ENCODE data around the gene RBP2. TPM values are rescaled to one million over a fixed set of nuclear protein-coding genes. Genes with fewer than 3 reads are reported as not detected.

RBP2 gene
- total and polyA plus RNA-seq, 10 of the 15 experiments (the other 5 are each of a cell fraction or from before 2014, with no cell fraction given): not detected

- no peak for TF ChIP-seq REST (IDR thresholded peaks at IDR 0.05; ENCODE audit: low read depth, low read length)
- no peak for TF ChIP-seq ATF7 (IDR thresholded peaks at IDR 0.05; ENCODE audit: low read depth)
- TF ChIP-seq MXI1 (IDR thresholded peaks at IDR 0.05; ENCODE audit: low read depth, low read length): no peak
- no peak for TF ChIP-seq NFXL1 (IDR thresholded peaks at IDR 0.05; ENCODE audit: borderline replicate concordance)
- TF ChIP-seq SUZ12 (IDR thresholded peaks at IDR 0.05; ENCODE audit: unreplicated experiment): no peak
- no peak for TF ChIP-seq SRF (IDR thresholded peaks at IDR 0.05; ENCODE audit: low read depth in 2 of 2, low read length in 2 of 2)
- no peak for TF ChIP-seq NBN (IDR thresholded peaks at IDR 0.05)
These were observed 58.2 kb downstream of the RBP2 start (continued) for GRCh38 chr3:139418144-139418543.

GRCh38 chr3:139416275-139416674, 60.0 kb downstream of the RBP2 start:
- no peaks in the 10 kb centered on the region for H3K4me1 ChIP-seq (ENCODE audit: control insufficient read depth, insufficient read depth, low read length)
- intact Hi-C loops (cut with micrococcal nuclease; ENCODE audit: unreplicated experiment) (no loop called here), in situ Hi-C loops (cut with MboI) (no loop called here)
- SMC1A ChIA-PET (ENCODE audit: uncharacterized antibody, unreplicated experiment): interaction anchor here (0.6 kb wide), 1 partner anchor 186 kb away, joined by 3 read pairs; no protein-coding TSS in a partner anchor
- ATAC-seq (no peak), FAIRE-seq (no peak), DNase-seq (ENCODE audit: low read depth, low spot score) (no peak)
- POLR2A ChIA-PET: no interaction called here
- CTCF ChIA-PET: interaction anchor here (0.6 to 1.5 kb wide), 2 partner anchors 12 to 25 kb away, joined by 3 to 5 read pairs; no protein-coding TSS in a partner anchor
- H3K36me3 ChIP-seq (ENCODE audit: control insufficient read depth in 2 of 2, insufficient read depth in 2 of 2, low read length in 1 of 2): no peaks in the 10 kb centered on the region
- H3K4me3 ChIP-seq: no peak overlapping the region
- H3K27me3 ChIP-seq (replicated peaks in 1 of 2; ENCODE audit: control insufficient read depth in 2 of 2, insufficient read depth in 2 of 2, low read length in 1 of 2): no peaks in the 10 kb centered on the region
- H3K79me2 ChIP-seq (ENCODE audit: control insufficient read depth, insufficient read depth, low read length): no peaks in the 10 kb centered on the region
- no peaks in the 10 kb centered on the region for H4K20me1 ChIP-seq (ENCODE audit: control insufficient read depth, insufficient read depth)
- no peak overlapping the region for H3K27ac ChIP-seq (ENCODE audit: control insufficient read depth, insufficient read depth)
- RAD21 ChIA-PET (ENCODE audit: unreplicated experiment): no interaction called here
- H3K9ac ChIP-seq (ENCODE audit: control insufficient read depth, insufficient read depth, low read length): no peak overlapping the region
- BruUV-seq (replicated peaks): no TSS peak
- 0% methylated on average over 1 of the region's 1 CpG for WGBS (ENCODE audit: insufficient coverage, insufficient replicate concordance, low lambda C conversion rate, missing lambda C conversion rate)
- H2AFZ ChIP-seq (ENCODE audit: control insufficient read depth, low read depth, low read length): no peak overlapping the region
- H3K4me2 ChIP-seq (ENCODE audit: control insufficient read depth, insufficient read depth): no peak overlapping the region
- H3K9me3 ChIP-seq (replicated peaks; ENCODE audit: control insufficient read depth, insufficient read depth, low read length): no peaks in the 10 kb centered on the region; the same call in 2 of the 3 replicates
- TF ChIP-seq SKIL (IDR thresholded peaks at IDR 0.05; ENCODE audit: low read depth, poor library complexity, severe bottlenecking): no peak
- no peak for TF ChIP-seq NFXL1 (IDR thresholded peaks at IDR 0.05; ENCODE audit: borderline replicate concordance)
- no peak for TF ChIP-seq MTA3 (IDR thresholded peaks at IDR 0.05; ENCODE audit: borderline replicate concordance, low read length)
- no peak for TF ChIP-seq ZBTB4 (CRISPR knock-in tag; IDR thresholded peaks at IDR 0.05)
- no peak for TF ChIP-seq BACH1 (IDR thresholded peaks at IDR 0.05; ENCODE audit: borderline replicate concordance)
- no peak for TF ChIP-seq NKRF (conservative IDR thresholded peaks at IDR 0.05)

All from GM12878 (cell line).